ENCODE results near the gene RPS27A.
"Not testable (repeated sequence)": the region's sequence is repeated elsewhere in the genome, so short reads cannot be mapped to it uniquely, and the experiment has no call there.

Gene RPS27A

DNA sequence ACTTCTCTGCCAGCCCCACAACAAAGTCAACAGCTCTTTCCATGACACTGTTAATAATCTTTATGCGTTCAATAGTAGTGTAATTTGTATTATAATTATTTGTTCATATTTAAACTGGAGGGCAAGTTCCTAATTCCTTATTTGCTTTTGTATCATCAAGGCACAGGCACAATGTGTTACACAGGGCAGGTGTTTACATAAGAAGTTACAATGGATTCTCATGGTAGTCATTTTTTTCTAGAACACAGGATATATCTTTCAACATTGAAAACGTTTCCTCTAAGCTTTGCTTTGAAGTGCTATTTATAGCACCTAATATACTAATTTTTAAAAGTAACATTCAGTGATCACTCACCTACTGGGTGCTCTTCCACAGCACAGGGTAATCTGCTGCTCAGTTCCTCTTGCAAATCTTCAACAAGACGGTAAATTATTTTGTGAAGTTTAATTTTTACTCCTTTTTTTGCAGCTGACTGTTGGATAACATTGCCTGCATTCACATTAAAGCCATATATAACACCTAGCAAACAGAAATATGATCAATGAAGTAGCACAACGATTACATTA is 7.3 kb downstream of the RPS27A start:
- no peak for DNase-seq (ENCODE audit: low spot score)

- not testable (repeated sequence) for DNase-seq (ENCODE audit: low spot score)
These were observed 9.1 kb downstream of the RPS27A start for GRCh38 chr2:55241582-55241981.

DNA sequence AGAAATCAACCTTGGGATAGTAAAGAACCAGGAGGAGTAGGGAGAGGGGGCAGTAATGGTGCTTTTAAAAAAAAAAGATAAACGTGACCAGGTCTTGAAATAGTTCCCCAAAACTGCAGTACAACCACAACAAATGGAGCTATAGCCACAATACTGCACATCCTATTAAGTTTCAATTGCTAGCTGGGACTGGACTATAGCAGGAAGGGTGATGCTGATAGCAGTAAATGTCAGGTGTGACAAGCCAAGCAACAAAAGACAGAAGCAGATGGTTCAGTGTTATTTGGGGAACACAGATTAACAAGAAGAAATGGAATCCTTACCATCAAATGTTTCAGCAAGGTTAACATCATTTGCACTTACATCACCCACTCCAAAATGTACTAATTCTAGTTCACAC is 10.1 kb downstream of the RPS27A start:
- DNase-seq (ENCODE audit: low spot score) = no peak

DNA sequence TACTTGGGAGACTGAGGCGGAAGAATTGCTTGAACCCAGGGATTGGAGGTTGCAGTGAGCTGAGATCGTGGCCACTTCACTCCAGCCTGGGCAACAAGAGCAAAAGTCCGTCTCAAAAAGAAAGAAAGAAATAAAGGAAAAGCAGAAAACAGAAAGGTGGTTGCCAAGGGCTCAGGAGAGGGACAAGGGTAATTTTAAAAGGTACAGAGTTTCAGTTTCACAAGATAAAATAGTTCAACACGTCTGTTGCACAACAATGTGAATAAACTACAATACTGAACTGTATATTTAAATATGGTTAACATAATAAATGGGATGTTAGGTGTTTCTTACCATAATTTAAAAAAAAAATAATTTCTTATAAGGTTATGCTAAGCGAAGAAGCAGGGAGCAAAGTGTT is 12.9 kb downstream of the RPS27A start:
- no peak for DNase-seq (ENCODE audit: low spot score)

- no peak for DNase-seq (ENCODE audit: low spot score)
These were observed 14.5 kb downstream of the RPS27A start for GRCh38 chr2:55247025-55247424.

- DNase-seq (ENCODE audit: low spot score) = no peak
These were observed 20.3 kb downstream of the RPS27A start for GRCh38 chr2:55252832-55253231.

DNA sequence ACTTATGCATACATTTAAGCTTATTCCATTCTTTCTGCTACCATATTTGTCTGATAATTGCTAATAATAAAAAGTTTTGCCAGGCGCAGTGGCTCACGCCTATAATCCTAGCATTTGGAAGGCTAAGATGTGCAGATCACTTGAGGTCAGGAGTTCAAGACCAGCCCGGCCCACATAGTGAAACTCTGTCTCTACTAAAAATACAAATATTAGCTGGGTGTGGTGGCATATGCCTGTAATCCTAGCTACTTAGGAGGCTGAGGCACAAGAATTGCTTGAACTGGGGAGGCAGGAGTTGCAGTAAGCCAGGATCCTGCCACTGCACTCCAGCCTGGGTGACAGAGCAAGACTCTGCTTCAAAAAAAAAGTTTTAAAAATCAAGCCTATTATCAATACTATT is 27.1 kb downstream of the RPS27A start:
- not testable (repeated sequence) for DNase-seq (ENCODE audit: low spot score)

DNA sequence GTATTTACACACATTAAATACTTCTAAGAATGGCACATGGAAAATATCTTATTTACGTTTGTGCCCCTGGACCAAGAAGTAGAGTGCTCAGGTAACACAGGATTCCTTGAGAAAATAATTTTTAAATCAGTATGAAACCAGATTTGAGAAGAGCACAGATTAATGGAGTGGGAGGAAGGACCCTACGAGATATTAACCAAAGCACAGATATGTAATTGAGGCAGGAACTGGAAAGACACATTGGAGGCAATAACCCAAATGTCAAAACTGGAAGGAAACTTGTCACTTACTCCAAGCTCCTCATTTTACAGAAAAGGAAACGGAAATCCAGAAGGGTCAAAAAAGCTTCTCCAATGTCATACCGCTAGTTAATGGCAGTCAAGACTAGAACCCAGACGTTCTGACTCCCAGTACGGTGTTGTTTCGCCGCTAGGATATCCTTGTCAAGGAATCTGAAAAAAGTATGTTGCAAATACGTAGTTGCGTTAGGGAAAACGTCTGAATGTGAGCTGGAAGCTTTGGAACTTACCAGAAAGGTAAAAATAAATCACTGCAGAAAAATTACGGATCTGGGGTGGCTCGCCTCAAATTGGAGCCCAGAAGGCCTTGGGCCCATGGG is 35.9 kb downstream of the RPS27A start:
- DNase-seq (ENCODE audit: low spot score) = no peak

DNA sequence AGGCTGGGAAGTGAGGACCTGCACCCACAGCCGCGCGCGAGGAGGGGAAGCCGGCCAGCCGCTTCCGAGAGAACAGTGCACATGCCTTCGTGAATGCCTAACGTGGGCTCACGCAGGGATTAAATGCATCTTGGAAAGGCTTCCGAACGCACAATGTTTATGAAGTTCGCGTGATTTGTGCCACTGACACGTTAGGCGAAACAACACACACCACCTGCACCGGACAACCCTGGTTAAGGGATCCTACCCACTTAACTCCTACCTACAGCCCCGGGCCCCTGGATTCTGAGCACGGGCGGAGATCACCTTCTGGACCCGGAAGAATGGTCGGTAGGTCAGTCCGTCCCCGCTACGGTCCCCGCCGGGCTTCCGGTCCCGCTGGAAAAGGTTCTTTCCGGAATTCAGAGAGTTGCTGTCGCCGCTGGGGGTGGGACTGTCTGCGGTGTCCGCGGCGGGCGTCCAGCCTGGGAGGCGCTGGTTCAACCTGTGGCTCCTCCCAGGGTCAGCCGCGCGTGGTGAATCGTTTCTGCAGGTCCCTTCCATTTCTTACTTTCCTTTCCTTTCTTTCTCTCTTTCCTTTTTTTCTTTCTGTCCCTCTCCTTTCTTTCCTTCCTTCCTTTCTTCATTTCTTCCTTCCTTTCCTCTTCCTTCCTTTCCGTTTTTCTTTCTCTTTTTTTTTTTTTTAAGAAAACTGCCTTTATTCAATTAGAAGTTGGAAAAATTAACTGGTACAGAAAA is 36.6 kb downstream of the RPS27A start, which contains the start of gene MTIF2:
Gene MTIF2, minus strand, starts transcription at position 325 of the 738 bp plus-strand sequence. CDS start 5,373 bp downstream, outside the sequence.
- DNase-seq (ENCODE audit: low spot score) = peak; percentile 90

DNA sequence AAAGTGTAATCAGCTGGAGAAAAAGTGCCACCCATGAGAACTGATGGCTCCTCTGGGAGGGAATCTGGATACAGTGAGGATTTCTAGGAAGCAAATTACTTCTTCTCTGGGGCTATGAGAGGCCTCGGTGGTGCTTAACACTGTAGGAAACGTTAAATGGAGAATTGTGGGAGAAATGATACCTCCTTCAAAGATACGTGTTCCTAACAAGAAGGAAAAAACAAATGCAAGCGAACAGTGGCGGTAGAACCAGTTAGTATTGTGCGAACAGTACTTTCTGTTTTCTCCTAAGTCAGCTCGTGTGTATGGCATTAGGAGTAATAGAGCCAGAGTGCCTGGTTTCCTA is 37.1 kb downstream of the RPS27A start:
- peak; percentile 5 for DNase-seq (ENCODE audit: low spot score)

GRCh38 chr2:55274346-55274745 is 41.9 kb downstream of the RPS27A start:
- not testable (repeated sequence) for DNase-seq (ENCODE audit: low spot score)

DNA sequence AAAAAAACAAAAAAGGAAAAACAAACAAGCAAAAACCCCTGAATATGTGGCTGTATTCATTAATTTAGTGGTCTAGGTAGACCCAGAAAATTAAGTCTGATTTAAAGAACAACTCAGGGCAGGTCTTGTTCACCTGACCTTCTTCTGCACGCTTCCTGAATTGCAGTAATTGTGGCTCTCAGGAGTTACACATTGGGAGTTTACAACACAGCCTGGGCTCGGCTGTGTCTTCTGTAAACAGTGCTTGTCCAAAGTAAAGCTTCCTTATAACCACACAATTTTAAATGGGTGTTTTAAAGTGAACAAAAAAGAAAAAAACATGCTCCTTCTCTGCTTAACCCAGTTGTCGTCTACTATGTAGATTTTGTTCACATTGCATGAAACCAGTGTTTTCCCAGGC is 44.8 kb downstream of the RPS27A start:
- DNase-seq (ENCODE audit: low spot score) = no peak

GRCh38 chr2:55279214-55279835 is 46.8 kb downstream of the RPS27A start:
- DNase-seq (ENCODE audit: low spot score) = not testable (repeated sequence)

DNA sequence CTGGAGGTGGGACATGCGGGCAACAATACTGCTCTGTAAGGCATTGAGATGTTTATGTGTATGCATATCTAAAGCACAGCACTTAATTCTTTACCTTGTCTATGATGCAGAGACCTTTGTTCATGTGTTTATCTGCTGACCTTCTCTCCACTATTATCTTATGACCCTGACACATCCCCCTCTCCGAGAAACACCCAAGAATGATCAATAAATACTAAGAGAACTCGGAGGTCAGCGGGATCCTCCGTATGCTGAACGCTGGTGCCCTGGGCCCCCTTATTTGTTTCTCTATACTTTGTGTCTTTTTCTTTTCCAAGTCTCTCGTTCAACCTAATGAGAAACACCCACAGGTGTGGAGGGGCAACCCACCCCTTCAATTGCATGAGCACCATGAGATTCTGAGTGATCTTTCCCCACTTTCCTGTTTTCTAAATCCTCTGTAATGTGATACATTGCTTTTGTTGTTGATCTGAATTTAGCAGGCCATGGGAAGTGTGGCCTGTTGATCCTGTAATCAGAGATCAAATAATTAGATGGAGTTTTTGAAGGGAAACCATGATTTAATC is 47.5 kb downstream of the RPS27A start:
- not testable (repeated sequence) for DNase-seq (ENCODE audit: low spot score)

DNA sequence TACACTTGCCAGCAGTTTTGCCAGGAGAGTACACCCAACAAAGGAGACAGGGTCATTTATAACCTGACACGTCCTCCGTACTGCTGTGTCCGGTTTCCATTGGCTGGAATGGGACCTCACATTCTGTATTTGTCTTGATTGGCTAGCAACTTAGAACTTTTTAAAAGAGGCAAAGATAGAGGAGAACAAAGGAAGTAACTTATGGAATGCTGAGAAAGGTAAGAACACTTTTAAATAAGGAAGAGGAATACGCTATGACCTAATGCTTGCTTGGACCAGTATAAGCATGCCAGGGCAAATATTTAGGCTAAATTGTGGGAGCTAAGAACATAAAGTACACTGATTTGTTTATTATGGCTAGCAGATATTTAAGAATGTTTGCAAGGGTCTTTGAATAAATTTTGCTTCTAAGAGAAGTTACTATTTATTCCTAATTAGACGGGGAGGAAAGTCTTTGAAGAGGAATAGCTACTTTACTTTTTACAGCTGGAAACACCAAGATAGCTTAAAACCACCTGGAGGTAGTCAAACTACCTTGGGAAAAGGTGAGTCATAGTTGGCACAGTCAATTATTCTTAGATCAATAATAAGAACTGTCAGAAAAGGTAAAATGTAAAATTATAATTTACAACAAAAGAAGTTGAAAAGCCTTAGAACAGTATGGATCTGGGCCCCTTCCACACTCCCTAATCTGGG is 48.5 kb downstream of the RPS27A start:
- DNase-seq (ENCODE audit: low spot score) = not testable (repeated sequence)

DNA sequence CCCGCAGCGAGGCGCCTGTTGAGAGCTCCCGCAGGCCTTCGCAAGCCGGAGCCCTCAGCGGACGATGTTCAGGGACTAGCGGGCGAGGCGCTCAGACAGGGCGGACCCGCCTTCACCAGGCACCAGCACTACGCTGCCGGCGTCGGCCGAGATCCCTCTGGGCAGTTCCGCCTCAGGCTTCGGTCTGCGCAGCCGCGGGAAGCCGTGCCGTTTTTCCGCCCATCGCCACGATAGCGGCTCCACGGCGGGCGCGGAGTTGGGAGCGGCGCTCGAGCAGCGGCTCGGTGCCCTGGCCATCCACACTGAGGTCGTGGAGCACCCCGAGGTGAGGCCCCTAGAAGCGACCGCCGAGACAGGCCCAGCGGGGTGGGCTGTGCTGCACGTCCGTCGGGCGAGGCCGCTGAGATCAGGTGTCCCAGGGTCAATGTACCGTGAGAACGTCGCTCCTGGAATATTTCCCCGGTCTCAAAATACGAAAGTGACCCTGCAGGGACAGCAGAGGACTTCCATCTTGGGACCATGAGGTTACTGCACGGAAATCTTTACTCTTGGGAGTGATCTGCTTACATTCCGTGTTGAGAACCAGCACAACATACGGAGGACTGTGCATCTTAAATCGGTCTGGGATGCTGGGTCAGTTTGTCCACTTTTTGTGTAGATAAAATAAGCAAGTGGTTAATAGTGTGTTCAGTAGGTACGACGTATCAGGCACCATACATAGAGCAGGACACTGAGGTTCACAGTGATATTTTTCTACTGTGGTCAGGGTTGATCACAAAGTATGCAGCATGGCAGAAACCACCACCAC is 49.8 kb downstream of the RPS27A start:
- peak; percentile 87 for DNase-seq (ENCODE audit: low spot score)

GRCh38 chr2:55283083-55283482 is 50.6 kb downstream of the RPS27A start:
- no peak for DNase-seq (ENCODE audit: low spot score)
